ENCODE measurements around the gene GBP3.
"Not testable (repeated sequence)": the region's sequence is repeated elsewhere in the genome, so short reads cannot be mapped to it uniquely, and the experiment has no call there.

GBP3 gene, protein sequence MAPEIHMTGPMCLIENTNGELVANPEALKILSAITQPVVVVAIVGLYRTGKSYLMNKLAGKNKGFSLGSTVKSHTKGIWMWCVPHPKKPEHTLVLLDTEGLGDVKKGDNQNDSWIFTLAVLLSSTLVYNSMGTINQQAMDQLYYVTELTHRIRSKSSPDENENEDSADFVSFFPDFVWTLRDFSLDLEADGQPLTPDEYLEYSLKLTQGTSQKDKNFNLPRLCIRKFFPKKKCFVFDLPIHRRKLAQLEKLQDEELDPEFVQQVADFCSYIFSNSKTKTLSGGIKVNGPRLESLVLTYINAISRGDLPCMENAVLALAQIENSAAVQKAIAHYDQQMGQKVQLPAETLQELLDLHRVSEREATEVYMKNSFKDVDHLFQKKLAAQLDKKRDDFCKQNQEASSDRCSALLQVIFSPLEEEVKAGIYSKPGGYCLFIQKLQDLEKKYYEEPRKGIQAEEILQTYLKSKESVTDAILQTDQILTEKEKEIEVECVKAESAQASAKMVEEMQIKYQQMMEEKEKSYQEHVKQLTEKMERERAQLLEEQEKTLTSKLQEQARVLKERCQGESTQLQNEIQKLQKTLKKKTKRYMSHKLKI

DNA sequence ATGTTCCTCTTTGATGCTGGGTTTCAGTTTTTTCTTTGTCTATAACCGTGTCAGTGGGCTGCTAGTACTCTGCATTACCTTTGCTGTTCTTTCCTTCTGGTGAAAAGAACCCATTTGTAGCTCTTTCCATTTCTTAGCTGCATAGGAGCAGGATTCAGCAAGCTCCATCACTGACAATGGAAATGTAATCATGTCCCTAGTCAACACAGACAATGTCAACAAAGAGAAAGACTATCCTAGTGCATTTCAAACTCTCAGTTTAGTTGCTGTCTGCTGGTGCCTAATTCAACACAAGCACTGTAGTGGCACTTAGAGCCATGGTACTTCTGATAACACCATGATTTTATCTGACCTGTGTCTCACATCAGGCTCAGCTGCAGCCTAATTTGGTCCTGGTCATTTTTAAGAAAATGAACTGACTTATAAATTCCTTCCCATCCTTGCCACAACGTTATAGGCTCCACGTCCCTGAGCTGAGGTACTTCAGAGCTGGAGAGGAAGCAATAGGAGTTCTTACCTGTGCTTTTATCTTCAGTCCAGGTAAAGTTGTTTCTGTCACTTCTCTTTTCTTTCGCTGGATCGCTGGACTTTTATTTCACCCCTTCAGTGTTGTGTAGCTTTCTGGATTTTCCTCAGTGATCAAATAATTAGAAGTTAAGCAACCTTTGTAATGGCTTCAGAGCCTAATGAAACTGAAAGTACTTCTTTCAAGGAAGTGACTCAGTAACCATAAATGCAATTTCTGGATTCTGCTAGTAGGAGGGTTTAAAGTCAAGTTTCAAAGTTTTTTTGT is at the start of gene GBP3:
Gene GBP3 (minus strand): TSS at position 700 of the 793 bp plus-strand sequence. CDS start 2,145 bp downstream, outside the sequence.
- no peak for DNase-seq (ENCODE audit: low spot score)

DNA sequence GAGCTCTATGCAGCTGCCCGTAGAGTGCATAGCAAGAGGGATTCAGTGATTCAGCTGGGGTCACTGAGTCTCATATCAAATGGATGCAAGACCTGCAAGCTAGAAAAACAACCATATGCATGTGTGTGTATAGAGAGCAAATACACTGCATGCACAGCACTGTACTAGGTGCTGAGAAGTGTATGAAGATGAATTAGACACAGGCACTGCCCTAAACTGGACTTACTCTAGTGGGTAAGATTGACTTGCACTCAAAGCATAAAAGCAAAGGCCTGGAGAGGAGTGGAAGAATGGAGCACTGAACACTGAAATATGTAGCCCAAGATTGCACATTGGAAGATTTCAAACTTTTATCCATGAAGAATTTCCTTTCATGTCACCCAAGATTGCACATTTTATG is 47.8 kb upstream of the GBP3 start:
- DNase-seq (ENCODE audit: low spot score), result no peak

DNA sequence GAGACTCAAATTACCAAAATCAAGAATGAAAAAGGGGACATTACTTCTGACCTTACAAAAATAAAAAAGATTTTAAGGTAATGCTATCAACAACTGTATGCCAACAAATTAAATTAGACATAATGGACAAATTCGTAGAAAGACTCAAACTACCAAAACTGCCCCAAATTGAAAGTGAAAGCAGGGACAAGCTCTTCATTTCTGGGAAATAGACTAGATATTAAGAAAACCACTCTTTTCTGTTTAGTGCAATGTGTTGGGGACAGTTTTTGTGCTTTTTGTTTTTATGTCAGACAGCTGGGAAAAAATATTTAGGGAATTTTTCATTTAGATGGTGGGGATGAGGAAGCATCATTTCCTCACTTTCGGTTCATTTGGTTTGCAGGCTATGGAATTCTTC is 47.3 kb upstream of the GBP3 start:
- no peak for DNase-seq (ENCODE audit: low spot score)

DNA sequence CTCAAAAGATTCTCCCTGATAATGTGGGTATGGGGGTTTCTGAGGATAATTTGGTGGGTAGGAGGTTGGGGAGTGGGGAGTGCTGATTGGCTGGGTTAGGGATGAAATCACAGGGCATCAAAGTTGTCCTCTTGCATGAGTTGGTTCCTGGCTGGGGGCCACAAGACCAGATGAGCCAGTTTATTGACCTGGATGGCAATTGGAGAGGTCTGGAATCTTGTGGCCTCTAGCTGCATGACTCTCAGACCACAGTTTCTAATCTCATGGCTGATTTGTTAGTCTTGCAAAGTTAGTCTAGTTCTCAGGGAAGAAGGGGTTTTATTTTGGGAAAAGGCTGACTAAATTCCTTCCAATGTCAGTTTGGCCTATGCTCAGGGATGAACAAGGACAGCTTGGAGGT is 45.6 kb upstream of the GBP3 start:
- no peak for DNase-seq (ENCODE audit: low spot score)

DNA sequence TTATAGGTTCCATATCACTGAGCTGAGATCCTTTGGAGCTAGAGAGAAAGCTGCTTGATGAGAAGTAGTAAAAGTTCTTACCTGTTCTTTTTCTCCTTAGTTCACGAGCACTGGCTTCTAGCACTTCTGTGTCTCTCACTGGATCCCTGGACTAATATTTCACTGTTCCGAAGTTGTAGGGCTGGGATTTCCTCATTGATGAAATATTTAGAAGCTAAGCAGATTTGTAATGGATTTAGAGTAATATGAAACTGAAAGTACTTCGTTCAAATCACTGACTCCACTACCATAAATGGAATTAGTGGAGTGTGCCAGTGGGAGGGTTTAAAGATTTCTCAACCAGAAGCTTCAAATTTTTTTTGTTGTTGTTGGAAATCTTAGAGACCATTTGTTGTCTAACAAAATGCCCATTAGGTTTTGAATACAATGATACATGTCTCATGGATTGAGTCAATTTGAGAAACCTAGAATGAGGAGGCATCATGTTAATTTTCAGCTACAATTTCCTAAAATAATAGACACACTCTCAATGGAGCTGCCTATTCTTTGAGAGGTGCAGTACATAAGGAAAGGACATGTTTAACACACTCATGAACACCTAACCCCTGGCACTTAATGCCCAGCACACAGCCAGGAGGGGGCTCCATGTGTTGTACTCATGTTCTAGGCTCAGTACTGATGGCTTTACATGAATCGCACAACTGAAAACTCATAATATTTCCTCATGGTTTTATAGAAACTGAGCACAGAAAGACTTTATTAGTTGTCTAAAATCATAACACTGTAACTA is 42.6 kb upstream of the GBP3 start, which contains the start of gene GBP1:
Gene GBP1 (minus strand): TSS at position 130 of the 790 bp plus-strand sequence. CDS start 1,974 bp downstream, outside the sequence.
- no peak for DNase-seq (ENCODE audit: low spot score)

DNA sequence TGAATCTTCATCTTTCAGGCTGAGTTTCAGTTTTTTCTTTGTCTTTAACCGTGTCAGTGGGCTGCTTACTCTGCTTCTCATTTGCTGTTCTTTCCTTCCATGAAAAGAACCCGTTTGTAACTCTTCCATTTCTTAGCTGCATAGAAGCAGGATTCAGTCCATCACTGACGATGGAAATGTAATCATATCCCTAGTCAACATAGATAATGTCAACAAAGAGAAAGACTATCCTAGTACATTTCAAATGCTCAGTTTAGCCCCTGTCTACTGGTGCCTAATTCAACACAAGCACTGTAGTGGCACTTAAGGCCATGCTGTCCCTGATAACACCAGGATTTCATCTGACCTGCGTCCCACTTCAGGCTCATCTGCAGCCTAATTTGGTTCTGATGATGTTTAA is 42.0 kb upstream of the GBP3 start:
- DNase-seq (ENCODE audit: low spot score), result no peak

DNA sequence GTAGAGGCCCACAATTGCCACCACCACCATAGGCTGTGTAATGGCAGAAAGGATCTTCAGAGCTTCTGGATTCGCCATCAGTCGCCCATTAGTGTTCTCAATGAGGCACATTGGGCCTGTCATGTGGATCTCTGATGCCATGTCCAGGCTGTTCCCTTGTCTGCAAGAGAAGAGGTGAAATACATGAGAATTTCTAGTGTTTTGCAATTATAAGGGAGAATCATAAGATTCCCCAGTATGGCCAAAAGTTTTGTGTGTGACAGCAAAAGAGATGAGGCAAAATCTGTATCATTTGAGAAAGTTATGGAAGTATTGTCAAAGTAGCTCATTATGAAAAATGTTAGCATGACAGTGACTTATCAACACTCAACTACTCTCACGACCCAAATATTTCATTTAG is 40.4 kb upstream of the GBP3 start:
- DNase-seq (ENCODE audit: low spot score), result no peak

DNA sequence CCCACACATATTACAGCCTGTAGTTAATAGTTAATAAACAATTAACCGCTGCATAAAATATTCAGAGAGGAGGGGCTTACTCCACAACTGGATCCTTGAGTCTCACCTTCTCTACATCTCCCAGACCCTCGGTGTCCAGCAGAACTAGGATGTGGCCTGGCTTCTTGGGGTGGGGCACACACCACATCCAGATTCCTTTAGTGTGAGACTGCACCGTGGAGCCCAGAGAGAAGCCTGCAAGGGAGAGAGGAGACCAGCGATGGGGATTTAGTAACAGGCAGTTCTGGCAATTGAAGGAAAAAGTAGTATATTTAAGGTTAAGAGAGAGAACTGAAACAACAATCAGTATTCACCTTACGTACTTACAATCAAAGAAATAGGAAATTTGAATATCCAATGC is 37.4 kb upstream of the GBP3 start:
- DNase-seq (ENCODE audit: low spot score), result no peak

DNA sequence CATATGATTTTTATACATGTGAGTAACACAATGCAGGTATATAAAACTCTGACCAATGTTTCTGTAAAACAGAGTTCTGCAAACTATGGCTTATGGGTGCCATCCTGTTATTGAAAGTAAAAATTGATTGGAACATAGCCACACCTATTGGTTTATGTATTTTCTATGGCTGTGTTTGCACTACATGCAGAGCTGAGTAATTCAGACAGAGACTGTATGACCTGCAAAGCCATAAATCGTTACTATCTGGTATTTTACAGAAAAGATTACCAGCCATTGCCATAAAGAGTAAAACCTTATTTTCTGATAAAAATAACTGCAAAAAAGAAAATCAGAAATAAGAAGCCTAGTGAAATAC is 29.3 kb upstream of the GBP3 start:
- DNase-seq (ENCODE audit: low spot score), result no peak

DNA sequence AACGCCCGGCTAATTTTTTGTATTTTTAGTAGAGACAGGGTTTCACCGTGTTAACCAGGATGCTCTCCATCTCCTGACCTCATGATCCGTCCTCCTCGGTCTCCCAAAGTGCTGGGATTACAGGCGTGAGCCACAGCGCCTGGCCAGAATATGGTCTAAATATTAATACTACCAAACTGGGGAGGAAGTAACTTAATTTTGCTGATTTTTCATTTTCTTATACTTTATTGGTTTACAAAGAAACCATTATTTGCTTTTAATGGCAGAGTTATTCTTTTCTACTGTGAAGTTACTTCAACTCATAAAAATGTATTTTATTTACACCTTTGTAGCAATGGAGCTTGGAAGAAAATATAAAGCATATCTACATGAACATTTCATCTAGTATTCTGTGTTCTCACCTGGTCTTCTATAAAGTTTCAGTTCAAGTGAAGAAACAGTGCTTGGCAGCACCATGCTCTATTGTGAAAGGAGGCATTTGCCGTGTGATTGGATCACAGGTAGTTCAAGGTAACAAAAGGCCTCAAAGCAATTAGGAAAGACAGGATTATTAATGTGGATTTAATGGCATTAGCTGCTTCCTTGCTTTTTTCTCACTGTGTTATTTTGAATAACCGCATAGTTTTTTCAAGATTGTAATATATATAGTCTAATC is 28.8 kb upstream of the GBP3 start:
- DNase-seq (ENCODE audit: low spot score), result no peak

DNA sequence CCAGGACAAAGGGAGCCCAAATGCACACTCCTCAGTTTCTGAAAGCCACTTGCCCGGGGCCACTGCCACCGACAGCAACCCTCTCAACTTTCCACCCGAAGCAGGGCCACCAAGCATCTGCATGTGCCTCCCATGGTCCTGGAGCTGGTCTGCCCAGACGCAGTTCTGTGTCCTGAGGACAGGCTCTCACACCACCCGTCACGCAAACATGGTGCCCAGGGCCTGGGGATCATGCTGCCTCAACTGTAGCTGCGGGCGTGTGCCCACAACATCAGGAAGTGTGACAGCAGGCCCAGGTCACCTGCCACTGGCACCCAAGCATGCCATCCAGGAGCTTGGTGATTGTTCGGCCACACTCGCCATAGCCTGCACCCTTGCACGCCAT is 28.0 kb upstream of the GBP3 start:
- no peak for DNase-seq (ENCODE audit: low spot score)

DNA sequence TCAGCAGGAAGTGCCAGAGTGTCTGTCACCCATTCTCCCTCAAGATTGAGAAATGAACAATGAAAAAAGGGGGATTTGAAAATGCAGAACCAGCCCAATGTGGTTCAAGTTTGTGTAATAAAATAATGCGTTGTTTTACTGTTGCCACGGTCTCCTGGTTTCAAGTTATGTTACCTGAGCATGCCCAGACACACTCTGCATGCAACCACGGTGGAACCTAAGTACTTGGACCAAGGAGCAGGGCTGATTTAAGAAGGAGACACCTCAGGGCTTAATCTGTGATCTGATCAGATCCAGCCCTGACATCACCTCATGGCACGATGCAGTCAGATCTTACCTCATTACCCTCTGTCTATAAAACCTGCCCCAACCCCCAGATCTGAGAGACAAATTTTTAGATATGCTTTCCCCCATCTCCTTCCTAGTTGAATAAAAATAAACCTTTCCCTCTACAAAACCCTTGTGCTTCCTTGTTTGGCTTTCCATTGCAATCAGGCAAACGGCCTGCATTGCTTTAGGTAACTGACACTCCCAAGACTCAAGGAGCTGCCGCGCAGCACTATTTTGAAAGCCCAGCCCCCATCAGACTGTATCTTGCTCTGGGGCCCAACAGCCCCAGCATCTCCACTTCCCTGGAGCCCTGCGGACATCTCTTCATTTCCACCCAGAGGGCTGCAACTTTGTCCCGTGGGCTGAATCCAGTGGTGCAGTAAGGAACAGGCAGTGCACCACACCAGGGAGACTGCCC is 27.4 kb upstream of the GBP3 start:
- not testable (repeated sequence) for DNase-seq (ENCODE audit: low spot score)

DNA sequence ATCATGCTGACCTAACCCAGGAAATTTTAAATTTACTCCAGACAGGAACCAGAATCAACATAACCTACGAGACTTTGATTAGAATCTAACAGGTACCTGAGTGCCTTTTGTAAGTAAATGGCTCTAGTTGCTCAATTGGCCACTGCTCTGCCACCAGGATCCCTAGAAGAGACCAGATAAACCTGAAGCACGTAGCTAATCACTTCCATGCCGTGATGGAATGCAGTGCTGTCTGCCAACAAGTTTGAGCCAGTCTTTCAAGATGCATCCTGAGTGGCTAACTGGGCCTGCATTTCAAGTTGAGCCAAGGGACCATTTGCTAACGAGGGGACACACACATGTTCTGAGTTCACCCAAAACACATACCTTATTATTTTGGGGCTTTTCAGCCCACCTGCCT is 26.5 kb upstream of the GBP3 start:
- not testable (repeated sequence) for DNase-seq (ENCODE audit: low spot score)

DNA sequence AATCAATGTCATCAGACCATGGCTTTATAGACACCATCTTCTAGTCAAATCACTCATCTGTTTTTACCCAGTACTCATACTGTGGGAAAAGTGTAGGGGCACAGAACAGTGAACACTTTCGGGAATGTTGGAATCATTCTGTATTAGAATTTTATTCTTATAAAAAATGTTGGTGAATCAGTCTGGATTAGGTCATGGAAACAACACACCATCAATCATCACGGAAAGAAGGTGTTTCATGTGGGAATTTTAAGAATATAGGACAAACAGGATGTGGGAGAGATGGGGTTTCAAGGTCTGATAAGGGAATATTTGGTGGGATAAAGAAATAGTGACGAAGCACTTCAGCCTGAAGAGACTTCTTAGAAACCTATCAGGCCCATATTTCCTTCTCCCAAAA is 25.1 kb upstream of the GBP3 start:
- DNase-seq (ENCODE audit: low spot score), result no peak

DNA sequence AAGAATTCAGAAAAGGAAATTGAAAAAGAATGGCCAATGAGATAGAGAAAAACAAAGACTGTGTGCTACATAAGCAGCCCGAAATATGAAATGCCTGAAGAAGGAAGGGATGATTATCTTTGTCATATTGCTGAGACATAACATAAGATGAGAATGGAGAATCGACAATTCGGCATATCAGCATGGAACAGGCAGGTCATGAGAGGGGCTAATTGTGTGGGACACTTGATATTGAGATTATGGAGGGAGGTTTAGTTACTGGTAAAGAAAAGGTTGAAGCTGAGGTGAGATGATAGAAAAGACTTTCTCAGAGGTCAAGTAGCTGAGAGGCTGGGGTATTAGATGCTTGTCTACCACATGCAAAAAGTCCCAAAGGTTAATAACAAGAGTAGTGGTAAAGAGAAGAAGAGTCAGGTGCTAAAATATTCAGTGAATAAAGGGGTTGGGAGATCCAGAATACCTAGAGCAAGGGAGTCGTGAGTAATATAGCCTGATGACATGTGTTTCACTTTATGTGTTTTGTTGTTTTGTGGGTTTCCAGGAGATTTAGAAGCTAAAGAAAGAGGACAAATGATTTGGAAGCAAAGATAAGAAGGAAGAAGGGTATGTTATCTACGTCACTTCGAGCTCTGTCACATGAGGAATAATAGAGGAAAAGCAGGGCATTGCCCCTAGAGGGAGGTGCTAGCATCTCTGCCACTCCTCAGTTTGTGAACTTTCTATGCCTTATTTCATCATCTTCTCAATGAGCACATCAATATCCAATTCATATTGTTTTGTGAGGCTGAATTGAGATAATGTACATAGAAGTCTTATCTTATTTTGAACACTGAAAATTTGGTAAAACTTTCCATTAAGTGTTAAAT is 23.9 kb upstream of the GBP3 start:
- not testable (repeated sequence) for DNase-seq (ENCODE audit: low spot score)

DNA sequence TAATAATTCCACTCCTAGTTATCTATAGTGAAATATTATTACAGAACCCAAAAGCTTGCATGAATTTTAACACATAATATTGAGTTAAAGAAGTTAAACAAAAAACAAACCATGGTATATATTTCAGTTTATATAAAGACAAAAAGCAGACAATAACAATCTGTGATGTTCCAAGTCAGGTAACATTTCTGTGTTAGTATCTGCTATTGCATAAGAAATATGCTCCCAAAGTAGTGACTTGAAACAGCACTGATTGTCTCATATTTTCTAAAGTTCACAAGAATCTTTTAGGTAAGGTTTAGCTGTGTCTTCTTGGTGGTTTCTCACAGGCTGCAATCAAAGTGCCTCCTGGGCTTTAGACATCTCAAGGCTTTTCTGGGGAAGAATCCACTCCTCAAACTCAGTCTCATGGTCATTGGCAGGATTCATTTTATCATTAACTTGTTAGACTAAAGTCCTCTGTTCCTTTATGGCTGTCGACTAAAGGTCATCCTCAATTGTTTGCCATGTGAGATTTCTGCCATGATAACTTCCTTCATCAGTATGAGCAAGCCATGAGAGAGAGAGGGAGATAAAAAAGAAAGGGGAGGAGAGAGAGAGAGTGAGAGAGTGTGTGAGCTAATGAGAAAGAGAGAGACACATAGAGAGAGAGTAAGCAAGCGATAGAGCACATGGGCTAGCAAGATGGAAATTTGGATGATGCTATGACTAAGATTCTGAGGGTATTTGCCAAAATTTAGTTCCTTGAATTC is 22.5 kb upstream of the GBP3 start:
- DNase-seq (ENCODE audit: low spot score), result no peak

DNA sequence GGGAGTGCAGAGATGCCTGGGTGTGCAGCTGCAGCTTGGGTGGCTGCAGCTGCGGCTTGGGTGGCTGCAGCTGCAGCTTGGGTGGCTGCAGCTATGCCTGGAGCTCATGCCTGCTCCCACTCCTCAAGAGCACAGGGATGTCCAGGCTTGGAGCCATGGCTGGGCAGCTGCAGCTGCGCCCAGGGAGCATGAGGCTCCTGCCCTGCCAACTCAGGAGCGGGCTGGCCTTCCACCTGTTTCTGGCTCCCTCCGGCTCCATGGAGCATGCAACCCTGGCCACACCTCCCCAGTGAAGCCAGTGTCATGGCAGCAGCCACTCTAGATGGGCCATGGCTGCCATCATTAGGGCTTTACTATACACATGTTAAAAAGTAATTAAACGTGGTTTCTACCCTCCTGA is 21.3 kb upstream of the GBP3 start:
- DNase-seq (ENCODE audit: low spot score), result no peak

DNA sequence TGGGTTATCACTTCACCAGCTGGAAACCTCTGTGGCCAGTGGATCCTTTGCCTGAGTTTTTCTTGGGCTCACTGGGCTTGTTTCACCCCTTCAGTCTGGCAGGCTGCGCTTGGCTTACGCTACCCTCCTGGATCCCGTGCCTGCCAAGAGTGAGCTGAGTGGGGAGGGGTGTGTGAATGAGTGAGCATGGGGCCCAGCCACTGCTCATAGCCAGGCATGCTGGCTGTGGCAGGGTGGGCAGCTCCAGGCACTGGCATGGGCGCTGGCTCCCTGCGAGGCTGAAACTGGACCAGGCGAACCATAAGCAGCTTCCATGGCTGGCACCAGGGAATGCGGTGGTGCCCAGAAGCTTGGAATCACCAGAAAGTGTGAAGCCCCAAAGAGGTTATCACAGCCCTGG is 19.8 kb upstream of the GBP3 start:
- no peak for DNase-seq (ENCODE audit: low spot score)

DNA sequence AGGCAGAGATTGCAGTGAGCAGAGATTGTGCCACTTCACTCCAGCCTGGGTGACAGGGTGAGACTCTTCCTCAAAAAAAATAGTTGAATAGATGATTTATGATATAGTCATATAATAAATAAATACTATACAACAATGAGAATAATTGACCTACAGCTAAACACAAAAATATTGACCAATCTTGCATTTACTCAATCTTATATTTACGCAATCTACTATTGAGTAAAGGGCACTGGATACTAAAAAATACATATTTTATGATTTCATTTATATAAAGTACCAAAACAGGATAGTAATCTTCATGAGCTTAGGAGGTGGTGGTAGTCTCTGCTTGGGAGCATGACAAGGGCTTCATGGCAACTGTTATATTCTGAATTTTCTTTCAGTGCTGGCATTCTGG is 19.1 kb upstream of the GBP3 start:
- no peak for DNase-seq (ENCODE audit: low spot score)
